ENCODE results near the gene PAX8. TPM values are rescaled to one million over a fixed set of nuclear protein-coding genes. Genes with fewer than 3 reads are reported as not detected.

PAX8 gene
- total RNA-seq, 4 donors from 2014 or later: 0.62 to 2.5 (median 1.1) TPM; not detected in 1

DNA sequence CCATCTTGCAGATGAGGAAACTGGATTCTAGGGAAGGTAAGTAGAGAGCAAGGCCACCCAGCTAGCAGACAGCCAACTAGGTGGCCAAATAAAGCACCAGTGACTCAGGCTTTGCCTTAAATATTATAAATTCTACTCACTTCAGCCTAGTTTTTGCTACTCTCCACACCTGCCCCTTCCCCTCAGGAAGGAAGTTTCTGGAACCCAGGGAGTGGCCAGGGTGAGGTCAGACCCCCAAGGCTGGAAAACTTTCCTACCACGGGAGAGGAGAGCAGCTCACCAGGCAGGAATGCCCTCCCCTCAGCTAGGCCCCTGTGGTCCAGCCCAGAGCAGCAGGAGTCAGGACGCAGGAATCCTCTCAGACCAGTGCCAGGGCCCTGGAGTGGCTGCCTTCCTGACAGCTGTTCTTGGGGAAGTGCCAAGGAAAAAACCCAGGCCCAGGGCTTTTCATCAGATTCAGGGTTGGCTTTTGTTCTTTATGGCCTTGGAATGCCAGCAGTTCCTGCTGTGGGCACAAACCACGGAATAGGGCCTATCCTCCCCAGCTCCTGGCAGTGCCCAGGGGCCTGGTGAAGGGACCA, 5.1 kb upstream of the PAX8 start:
- Histone ChIP-seq H3K9me3 (no peaks in the 10 kb centered on the region), H3K27me3 (peaks cover 3% of the 10 kb centered on the region), H3K27ac (peak overlapping the region; percentile 60 to 92 (median 89)), H3K4me1 (peaks cover 0 to 46% (median 8%) of the 10 kb centered on the region in 3 donors), H3K4me3 (no peak overlapping the region), H3K36me3 (no peaks in the 10 kb centered on the region)
- WGBS, 2 donors (ENCODE audit: low coverage in 1 of 2): no CpG with 5 or more reads among the region's 3 CpGs
- ATAC-seq: peak; percentile 93
- TF ChIP-seq, protein P1, sequence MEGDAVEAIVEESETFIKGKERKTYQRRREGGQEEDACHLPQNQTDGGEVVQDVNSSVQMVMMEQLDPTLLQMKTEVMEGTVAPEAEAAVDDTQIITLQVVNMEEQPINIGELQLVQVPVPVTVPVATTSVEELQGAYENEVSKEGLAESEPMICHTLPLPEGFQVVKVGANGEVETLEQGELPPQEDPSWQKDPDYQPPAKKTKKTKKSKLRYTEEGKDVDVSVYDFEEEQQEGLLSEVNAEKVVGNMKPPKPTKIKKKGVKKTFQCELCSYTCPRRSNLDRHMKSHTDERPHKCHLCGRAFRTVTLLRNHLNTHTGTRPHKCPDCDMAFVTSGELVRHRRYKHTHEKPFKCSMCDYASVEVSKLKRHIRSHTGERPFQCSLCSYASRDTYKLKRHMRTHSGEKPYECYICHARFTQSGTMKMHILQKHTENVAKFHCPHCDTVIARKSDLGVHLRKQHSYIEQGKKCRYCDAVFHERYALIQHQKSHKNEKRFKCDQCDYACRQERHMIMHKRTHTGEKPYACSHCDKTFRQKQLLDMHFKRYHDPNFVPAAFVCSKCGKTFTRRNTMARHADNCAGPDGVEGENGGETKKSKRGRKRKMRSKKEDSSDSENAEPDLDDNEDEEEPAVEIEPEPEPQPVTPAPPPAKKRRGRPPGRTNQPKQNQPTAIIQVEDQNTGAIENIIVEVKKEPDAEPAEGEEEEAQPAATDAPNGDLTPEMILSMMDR (IDR thresholded peaks at IDR 0.05): peak in 1 of 4 experiments; percentile 4
- TF ChIP-seq EP300 (IDR thresholded peaks at IDR 0.05) (no peak), POLR2AphosphoS5 (IDR thresholded peaks at IDR 0.05) (peak; percentile 61)

DNA sequence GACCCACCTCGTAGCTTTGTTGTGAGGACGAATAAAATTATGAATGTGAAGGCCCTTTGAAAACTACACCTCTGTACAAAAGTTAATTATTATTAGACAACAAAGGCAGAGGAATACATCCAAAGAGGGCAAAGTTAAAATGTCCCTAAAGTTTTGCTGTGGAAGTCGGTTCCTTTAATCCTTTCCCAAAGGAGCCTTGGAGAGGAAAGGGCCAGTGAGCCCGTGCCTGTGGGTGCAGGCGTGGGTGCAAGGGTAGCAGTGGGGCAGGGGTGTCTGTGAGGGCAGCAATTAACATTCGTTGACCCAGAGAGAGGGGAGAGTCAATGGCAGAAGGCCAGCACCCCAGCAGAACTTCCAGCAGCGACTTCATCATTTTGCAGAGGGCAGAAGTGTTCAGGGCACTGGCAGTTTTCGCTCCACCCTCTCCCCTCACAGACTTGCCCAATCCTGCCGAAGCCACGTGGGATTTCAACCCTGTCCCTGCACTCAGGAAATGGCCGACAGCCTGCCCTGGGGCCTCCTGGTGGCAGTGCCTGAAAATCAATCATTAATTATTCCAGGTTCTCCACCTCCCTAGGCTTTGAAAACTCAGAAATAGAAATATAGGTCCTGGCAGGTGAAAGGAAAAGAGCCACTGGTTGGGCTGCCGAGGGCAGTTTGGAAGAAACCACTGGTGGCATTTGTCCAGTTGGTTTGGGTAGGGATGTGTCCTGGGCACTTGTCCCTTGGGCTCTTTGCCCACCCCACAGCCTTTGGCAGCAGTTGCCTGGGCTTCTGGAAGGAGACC, 4.2 kb upstream of the PAX8 start:
- 52 to 61% methylated on average over 7 to 8 of the region's 12 CpGs for WGBS, 2 donors (ENCODE audit: low coverage in 1 of 2)
- Histone ChIP-seq H3K27ac (peak overlapping the region; percentile 60 to 92 (median 89)), H3K27me3 (peaks cover 11% of the 10 kb centered on the region), H3K36me3 (no peaks in the 10 kb centered on the region), H3K4me3 (no peak overlapping the region), H3K9me3 (no peaks in the 10 kb centered on the region), H3K4me1 (peaks cover 0 to 48% (median 8%) of the 10 kb centered on the region in 3 donors)
- ATAC-seq: no peak
- TF ChIP-seq, protein P1 (IDR thresholded peaks at IDR 0.05): peak in 3 of 4 experiments; percentile 34 to 38 (median 38)
- TF ChIP-seq POLR2A (IDR thresholded peaks at IDR 0.05) (no peak), POLR2AphosphoS5 (IDR thresholded peaks at IDR 0.05) (no peak), EP300 (IDR thresholded peaks at IDR 0.05) (no peak)

DNA sequence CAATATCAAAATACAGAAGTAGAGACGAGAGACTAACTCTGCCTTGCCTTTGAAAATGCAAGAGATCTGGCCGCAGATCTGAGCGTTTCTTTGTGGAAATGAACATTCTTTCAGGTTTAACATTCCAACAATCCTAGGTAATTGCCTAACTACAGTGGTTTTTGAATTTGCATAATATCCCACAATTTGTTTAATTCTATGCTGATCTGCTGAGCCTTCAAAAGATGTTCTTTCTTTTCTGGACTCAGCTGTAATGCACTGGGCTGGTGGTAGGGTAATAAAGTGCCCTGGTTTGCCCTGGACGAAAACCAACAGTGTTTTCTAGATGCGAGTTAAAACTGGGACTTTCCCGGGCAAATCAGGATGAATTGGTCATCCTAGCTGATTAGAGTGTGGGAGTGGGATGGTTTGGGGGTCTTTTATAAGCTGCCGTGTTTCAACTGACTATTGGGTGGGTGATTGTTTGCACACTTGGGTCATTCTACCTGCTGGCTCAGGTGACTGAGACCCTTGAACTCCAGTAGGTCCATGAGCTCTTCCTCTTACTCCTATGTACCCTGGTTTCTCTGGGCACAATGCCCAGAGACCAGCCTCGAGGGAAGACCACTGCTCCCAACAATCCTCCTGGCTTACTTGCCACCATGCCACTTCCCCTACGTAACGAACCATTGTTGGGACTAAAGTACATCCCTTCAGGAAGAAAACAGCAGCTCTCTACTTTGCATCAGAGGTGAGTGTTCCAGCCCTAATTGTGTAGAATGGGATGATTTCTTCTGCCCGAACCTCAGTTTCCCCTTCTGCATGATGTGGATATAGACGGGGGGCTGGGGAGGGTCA, 3.4 kb upstream of the PAX8 start:
- Histone ChIP-seq H3K4me3 (no peak overlapping the region), H3K27me3 (peaks cover 20% of the 10 kb centered on the region), H3K27ac (peak overlapping the region in 3 of 4 donors; percentile 31 to 92 (median 89)), H3K4me1 (peaks cover 0 to 57% (median 12%) of the 10 kb centered on the region in 3 donors), H3K36me3 (no peaks in the 10 kb centered on the region), H3K9me3 (no peaks in the 10 kb centered on the region)
- 84 to 85% methylated on average over 4 to 9 of the region's 12 CpGs for WGBS, 2 donors (ENCODE audit: low coverage in 1 of 2)
- TF ChIP-seq, protein P1 (IDR thresholded peaks at IDR 0.05): no peak
- TF ChIP-seq EP300 (IDR thresholded peaks at IDR 0.05) (no peak), POLR2AphosphoS5 (IDR thresholded peaks at IDR 0.05) (no peak), POLR2A (IDR thresholded peaks at IDR 0.05) (no peak)
- no peak for ATAC-seq

DNA sequence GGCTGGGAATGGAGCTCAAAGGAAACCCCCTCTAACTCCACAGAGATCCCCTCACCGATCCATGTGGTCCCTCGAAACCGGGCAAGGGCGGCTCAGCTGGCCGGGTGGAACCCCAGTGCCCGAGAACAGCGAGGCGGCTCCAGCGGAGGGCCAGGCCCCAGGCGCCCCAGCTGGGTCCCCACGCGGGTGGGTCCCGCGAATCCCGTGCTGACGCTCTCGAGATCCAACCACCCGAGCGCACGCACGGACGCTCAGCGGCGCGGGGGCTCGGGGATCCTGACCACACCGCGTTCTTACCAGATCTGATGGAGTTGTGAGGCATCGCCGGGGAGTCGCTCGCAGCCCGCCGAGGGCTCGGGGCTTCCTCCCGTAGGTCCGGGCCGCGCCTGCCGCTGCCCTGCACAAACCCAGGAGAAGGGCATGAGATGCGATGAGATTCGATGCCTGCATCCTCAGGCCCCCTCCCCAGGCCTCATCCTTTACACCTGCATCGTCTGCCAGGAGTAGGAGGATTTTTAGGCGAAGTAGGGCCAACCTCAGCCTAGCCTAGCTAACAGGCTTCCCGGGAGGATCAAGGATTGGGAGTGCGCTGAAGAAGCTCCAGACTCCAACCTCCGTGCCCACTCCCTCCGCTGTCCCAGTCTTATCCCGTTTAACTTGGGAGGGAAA, 514 bp downstream of the PAX8 start:
- TF ChIP-seq POLR2AphosphoS5 (IDR thresholded peaks at IDR 0.05) (no peak), POLR2A (IDR thresholded peaks at IDR 0.05) (no peak), EP300 (IDR thresholded peaks at IDR 0.05) (no peak)
- TF ChIP-seq, protein P1 (IDR thresholded peaks at IDR 0.05): no peak
- WGBS, 2 donors (ENCODE audit: low coverage in 1 of 2): 47% methylated on average over 3 of the region's 49 CpGs; no CpG with 5 or more reads in 1 of the 2 donors
- no peak for ATAC-seq
- Histone ChIP-seq H3K9me3 (no peaks in the 10 kb centered on the region), H3K27ac (no peak overlapping the region), H3K4me1 (peaks cover 0 to 39% (median 7%) of the 10 kb centered on the region in 3 donors), H3K27me3 (peaks cover 59% of the 10 kb centered on the region), H3K36me3 (no peaks in the 10 kb centered on the region), H3K4me3 (no peak overlapping the region)

Data from gastroesophageal sphincter (tissue), 4 donors.